ENCODE data around the gene GMPR.

GMPR gene

DNA sequence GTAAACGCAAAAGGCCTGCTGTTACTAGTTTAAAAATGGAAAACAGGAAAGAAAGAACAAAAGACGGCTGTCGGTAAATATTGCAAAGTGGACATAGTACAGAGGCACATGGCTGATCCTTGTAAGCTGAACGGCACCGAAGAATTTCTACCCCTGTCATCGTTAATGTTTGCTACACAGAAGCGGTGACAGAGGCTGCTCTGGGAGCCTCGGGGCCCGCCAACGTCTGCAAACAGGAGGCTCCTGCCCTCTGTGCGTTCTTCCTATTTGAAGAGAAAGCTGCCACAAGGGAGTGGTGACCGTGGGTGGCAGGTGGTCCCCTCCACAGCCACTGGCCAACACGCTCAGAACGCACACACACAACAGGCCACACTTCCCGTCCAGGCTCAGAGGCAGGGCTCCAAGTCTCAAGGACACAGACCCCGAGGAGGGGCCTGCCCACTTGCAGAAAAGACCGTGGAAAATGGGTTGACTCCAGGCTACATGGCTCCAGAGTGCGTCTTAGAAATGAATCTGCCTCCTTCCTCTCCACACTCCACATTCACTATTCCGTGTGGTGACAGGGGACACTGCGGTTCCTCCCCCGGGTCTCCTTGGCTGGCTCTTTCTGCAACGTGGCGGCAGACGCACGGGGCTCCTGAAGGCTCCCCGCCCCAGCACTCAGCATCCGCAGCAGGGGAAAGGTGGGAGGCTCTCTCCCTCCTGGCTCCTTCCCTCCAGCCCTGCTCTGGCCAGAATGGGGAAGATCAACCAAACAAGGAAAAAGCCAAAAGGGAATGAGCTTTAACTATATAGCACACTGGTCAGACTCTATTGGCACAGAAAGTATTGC lies 64.5 kb downstream of the GMPR start:
- DNase-seq (ENCODE audit: low spot score) = no peak

DNA sequence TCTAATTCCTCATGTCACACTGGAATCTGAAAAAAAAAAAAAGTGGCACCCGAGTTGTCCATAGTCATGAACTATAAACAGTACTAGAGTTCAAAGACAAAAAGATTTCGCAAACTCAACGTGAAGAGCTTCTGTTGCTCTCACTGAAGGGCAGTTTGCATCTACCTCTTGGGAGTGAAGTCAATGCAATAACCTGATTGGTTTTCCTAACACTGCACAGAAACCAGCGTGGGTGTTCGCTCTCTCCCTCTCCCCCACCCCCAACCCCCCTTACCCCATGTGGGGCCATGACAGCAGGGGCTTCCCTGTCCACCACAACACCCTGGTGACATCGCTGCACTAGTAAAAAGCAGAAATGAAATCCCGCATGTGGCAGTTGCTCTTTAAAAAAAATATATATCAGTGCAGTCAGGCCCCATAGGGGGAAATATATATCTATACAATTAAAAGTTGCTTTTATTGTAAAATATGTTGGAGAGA lies 66.9 kb downstream of the GMPR start:
- peak; percentile 76 for DNase-seq (ENCODE audit: low spot score)

DNA sequence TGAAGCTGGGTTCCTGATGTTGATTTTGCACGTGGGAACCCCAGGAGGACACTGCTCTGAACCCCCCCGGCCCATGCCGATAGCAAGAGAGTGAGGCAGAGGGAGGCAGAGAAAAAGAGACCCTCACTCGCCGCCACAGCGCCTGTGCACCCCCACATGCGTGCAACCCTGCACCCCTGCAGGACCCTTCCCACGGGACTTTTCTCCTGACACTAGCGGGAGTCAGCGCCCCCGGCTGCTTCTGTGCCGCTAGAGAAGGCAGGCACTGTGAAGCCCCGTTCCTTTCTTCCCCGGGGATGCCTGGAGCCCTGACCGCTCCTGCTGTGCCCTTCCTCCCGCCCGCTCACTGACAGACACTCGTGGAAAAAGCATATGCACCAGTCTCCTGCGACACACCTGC lies 67.4 kb downstream of the GMPR start:
- DNase-seq (ENCODE audit: low spot score) = peak; percentile 46

DNA sequence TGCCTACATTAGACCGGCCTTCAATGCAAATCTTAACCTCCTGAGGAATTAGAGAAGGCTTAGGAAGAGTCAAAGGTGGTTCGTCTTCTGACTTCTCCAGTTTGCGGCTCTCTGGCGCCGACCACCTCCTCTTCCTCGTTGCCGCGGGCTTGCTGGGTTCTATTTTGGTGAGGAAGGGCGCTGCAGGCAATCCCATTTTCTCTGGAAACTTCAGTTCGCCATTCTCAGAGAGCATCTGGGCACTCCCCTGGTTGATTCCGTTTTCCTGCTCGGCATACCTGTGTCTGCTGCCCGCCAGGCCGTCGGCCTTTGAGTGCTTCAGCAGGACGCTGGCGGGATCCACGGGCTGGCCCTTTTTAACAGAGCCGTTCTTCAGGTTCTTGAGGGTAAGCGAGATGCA lies 67.9 kb downstream of the GMPR start:
- DNase-seq (ENCODE audit: low spot score) = no peak

DNA sequence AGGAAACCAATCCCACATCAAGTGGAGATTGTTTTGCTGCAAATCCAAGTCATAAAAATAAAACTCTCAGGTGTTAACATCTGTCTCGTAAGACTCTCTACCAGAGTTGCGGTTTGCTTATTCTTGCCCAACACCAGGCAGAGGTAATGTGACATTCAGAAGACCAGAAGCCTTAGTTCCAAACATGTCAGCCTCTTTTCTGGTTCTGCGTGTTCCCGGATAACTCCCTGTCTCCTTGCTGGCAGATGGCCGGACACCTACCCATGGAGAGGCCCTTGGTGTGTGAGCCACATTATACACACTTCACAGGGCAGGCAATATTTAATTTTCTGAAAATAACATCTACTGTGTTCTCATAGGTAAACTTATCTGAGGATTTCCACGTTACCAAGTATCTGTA lies 73.4 kb downstream of the GMPR start:
- no peak for DNase-seq (ENCODE audit: low spot score)

DNA sequence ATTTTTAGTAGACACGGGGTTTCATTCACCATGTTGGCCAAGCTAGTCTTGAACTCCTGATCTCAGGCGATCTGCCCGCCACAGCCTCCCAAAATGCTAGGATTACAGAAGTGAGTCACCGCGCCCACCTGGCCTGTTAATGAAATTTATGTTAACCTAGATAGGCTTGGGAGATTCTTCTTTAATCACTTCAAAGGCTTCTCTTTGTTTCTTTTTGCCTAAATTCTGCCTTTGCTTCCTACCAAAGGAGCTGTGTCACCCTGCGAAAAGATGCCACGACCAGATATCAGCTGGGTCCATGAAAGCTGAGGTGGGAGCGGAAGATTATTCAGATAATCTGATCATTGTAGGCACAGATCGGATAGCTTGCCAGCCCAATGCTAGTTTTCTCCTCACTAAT lies 75.3 kb downstream of the GMPR start:
- DNase-seq (ENCODE audit: low spot score) = no peak

DNA sequence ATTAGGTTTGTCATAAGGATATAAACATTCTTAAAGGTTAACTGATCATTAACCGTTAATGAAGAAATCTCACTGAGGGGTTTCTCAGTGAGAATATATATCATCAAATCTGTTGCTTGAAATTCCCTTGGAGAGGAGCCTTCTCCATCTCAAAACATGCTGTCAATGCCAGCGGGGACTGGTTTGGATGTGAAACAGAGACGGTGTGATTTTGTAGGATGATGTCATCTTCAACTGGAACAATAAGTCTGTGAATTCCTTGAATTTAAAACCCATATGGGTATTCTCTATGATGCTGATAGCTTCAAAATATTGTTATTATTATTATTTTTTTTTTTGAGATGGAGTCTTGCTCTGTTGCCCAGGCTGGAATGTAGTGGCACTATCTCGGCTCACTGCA lies 75.9 kb downstream of the GMPR start:
- DNase-seq (ENCODE audit: low spot score) = no peak

DNA sequence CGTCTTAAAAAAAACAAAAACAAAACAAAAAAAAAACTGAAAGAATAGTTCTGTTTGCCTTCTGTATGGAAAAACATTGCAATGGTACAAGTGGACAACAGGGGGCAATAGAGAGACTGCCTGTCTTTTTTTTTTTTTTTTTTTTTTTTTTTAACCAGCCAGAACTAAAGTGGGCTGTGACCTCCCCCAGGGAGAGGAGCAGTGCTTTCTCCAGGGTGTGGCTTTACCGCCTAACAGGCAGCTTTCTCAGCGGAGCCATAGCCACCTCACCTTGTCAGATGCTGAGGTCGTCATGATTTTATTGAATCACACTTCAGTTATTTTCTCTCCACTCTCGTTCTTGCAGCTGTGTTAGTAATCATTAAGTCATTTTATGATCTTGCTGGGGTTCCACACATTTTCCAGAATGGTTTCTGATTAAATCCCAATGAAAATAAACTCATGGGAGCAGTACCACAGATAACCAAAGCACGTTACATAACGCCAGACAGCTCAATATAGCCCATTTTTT lies 78.4 kb downstream of the GMPR start:
- DNase-seq (ENCODE audit: low spot score) = peak; percentile 75

DNA sequence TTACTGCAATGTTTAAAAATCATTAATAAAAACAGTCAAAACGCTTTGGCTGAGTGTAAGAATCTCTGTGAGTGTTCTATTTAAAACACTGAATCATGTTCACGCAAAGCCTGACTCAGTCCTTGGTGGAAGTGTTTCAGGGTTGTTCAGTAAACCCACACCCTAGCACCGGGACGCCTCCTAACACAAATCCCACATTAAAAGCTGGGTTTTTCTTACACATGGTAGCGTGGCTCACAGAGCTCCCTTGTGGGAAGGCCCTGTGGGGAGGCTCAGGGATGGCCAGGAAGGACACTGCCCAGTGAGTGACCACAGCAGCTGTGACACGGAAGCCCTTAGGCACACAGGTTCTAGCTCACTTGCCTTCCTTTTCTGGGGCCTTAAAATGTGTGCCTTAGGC lies 80.2 kb downstream of the GMPR start:
- DNase-seq (ENCODE audit: low spot score) = no peak

DNA sequence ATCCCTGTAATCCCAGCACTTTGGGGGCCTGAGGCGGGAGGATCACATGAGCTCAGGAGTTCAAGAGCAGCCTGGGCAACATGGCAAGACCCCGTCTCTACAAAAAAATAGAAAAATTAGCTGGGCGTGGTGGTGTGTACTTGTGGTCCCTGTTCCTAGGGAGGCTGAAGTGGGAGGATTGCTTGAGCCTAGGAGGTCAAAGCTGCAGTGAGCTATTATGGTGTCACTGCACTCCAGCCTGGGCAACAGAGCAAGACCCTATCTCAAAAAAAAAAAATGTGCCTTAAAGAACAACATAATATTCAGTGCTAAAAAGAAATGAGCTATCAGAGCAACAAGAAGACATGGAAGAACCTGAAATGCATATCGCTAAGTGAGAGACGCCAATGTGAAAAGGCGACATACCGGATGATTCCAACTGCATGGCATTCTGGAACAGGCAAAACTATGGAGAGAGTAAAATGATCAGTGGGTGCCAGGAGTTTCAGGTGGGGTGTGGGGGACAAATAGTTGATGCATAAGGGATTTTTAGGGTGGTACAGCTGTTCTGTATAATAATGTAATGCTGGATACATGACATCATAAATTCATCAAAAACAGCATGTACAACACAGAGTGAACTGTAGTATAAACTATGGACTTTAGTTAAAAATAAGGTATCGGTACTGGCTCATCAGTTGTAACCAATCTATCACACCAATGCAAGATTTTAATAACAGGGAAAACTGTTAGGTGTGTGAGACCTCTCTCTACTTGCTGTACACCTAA lies 80.8 kb downstream of the GMPR start:
- no peak for DNase-seq (ENCODE audit: low spot score)

DNA sequence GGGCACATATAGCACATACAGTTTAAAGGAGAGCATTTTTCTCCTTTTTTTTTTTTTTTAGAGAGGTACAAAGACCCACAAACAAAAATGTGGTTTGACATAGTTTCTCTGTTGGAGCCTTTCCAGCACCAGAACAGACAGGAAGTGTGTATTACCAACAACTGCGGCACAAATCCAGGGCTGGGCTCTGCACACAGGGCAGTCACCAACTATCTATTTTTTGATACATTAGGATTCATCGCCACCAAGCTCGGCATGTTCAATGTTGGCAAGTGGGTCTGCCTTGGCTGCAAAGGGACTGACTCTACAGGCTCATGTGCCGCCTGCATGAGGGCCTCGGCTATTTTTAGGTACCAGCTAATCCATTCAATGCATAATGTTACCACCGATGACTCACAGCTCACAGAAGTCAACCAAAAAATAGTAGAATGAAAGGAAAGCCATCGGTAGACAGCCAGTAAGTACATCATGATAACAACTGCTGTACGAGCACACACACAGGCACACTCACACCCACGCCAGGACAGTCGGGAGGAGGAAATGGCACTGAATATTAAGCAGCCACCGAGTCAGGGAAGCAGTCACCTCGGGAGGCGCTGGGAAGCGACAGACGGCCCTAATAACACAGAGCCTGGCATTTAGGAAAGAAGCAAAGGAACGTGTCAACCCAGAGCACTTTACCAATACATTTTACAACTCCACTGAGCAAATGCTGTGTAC lies 81.6 kb downstream of the GMPR start:
- peak; percentile 27 for DNase-seq (ENCODE audit: low spot score)

DNA sequence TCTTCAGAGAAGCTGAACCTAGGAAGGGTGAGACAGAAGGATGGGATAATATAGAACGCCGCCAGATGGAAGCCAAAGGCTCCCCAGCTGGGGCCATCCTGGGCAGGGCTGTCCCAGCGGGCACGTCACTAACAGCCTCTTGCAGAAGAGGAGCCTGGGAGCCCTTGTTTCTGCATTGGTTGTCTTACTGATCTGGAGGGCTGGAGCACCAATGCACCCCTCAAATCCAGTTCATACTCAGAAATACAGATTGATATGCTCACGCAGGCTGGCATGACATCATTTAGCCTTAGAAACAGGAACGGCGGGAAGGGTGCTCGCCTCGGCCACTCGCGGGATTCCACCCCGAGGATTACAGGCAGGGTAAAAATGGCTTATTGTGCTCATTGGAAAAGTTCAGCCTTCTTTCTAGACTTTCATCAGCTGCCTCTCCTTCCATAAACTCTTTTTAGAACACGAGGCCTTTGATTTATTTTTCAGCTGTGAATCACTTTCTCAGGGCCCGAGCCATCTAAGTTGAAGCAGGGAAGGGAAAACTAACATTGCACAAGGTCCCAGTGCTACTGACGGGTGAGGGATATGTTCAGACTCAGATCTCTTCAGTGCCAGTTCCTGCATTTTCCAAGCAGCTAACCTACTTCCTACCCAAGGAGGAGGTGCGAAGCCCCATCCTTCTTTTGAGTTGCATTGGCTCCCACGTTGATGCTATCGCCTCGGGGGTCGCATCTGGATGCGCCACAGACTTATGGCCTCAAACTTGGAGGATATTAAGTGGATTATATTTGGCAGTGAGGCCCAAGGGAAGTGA lies 82.3 kb downstream of the GMPR start:
- no peak for DNase-seq (ENCODE audit: low spot score)

DNA sequence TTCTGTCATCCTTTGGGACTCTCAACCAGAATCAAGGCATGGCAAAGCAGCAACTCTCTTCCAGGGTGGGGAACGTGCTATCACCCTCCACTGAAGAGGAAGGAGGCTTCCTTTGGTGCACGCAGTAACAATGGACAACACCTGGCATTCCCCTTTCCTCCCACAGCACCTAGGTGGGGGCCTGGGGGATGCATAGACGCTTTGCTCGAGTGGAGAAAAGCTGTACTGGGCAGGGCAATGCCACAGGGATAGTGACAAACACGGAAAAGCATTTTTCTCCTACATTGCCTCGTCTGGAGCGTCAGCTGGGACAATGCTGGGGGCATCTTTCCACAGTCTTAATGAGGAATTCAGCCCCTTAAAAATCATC lies 82.9 kb downstream of the GMPR start:
- DNase-seq (ENCODE audit: low spot score) = no peak

DNA sequence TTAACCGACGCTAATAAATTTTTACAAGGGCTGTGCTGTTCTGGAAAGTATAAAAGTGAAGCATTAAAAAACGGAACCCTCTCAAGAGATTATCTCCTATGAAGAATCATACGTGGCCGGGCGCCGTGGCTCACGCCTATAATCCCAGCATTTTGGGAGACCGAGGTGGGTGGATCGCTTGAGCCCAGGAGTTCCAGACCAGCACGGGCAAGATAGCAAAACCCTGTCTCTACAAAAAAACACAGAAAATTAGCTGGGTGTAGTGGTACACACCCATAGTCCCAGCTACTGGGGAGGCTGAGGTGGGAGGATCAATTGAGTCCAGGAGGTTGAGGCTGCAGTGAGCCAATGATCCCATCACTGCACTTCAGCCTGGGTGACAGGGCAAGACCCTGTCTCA lies 83.4 kb downstream of the GMPR start:
- DNase-seq (ENCODE audit: low spot score) = no peak

DNA sequence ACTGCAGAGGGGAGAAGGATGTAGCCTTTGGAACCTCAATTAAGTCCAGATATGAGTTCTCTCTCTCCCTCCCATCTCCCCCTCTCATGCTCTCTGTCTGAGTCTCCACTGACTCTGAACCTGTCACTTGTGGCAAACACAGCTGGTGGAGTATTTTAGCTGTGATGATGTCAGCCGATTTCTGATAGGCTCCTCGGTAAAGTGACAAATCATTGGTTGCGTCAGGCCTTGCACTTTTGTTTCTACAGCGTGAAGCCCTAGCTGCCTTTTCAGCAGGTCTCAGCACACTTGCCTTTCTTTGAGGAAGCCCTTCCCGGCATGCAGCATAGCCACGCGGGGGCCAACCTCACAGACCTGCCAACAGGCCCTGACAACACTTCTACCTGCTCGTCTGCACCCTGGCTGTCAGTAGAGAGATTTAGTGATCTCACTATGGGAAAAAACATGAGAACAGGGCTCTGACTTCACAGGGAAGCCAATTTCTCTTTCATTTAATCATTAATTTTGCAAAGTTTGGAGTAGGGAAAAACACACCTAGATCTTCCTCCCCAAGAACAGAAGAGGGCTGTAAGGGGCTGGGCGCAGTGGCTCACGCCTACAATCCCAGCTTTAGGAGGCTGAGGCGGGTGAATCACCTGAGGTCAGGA lies 84.4 kb downstream of the GMPR start:
- DNase-seq (ENCODE audit: low spot score) = peak; percentile 80

DNA sequence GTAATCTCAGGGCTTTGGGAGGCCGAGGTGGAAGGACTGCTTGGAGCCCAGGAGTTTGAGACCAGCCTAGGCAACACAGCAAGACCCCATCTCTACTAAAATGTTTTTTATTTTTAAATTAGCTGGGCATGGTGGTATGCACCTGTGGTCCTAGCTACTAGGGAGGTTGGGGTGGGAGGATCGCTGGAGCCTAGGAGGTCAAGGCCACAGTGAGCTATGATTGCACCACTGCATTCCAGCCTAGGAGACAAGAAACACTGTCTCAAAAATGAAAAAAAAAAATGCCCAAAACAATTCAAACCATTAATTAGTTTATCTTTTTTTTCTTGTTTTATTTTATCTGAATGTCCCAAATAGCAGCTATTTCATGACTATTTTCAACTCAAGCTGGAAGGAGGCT lies 85.8 kb downstream of the GMPR start:
- DNase-seq (ENCODE audit: low spot score) = no peak

DNA sequence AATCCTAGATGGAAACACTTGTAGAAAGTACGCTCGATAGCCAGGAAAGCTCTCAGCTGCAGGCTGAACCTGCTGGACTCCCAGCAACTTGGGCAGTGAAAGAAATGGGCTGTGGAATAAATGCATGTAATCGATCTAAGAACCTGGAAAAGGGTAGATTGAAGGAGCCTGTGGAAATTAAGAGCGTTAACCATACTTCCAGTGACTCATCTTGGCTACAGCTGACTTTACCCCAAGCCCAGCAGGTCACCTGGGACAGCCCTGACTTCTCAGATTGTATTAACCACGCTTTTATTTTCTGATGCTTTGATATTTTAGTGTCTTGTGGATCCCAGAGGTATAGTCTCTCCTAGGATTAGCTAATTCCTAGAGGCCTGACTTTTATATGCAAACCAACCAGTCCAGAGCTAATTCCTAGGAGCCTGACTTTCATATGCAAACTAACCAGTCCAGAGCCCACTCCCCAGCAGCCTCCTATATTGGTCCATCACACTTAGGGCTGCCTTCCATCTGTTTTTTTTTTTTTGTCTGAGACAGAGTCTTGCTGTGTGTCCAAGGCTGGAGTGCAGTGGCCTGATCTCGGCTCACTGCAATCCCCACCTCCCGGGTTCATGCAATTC lies 86.3 kb downstream of the GMPR start:
- no peak for DNase-seq (ENCODE audit: low spot score)

DNA sequence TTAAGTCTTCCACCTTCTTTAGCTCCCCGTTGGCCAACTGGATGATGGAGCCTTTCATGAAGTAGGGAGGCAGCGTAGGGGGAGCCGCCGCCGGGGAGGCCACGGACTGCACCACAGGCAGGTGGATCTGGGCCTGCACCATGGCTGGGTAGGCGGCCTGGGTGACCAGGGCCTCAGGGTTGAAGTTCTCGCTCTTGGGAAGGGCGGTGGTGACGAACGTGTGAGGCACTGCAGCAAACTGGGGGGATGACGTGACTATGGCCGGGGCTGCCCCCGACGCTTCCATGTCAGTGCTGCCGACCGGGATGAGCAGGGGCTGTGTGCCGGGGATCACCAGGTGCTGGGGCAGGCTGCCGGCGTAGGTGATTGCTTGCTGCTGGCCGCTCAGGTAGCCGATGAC lies 88.1 kb downstream of the GMPR start:
- no peak for DNase-seq (ENCODE audit: low spot score)

DNA sequence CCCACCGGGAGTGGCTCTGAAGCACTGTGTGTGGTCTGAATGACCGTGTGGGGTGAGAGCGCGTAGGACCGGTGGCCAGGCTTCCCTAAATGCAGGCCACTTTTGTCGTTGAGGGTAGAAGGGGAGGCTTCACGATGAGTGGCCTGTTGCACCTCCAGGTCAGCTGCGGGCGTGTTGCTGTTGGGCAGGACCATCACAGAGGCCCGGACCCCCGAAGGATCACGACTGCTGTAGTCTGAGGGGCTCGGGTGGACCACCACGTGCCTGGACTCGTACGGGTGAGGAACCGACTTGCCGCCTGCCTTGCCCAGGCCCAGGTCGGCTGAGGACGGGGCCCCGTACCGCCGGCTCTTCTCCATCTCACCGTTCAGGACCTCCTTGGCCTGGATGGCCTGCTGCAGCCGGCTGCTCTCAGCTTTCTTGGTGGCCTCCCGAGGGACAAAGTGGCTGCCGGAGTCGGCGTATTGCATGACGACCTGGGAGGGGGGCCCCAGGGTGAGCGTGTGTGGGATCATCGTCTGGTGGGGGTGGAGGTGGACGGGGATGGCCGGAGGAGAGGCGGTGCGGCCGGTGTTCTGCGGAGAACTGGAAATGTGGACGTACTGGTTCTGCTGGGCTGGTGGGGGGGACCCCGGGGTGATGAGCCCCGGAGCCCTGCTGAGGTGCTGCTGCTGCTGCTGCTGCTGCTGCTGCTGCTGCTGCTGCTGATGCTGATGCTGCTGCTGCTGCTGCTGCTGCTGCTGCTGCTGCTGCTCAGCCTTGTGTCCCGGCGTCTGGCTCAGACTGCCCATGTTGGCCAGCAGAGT lies 88.8 kb downstream of the GMPR start:
- no peak for DNase-seq (ENCODE audit: low spot score)

DNA sequence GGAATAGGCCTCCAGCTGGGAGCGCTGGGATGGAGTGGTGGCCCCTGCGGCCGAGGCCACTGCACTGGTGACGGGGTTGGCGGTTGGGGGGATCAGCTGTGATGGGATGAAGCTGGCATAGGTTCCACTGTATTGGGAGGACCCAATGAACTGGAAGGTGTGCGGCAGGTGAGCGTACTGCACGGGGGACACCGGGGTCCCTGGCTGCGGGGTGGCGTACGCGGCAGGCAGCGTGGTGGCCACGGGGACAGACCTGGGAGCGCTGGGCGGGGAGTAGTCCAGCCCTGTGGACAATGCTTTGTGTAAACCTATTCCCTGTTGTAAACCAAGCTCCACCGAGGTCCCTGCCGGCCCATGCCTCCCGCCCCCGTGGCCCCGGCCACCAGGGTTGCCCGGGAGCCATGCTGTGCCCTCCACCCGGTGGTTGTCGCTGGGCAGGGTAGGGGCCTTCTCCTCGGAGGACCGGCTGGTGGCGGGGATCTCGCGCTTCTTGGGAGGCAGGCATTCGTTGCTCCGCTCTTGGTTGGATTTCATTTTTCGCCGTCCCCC lies 89.5 kb downstream of the GMPR start:
- no peak for DNase-seq (ENCODE audit: low spot score)

Measured in germinal center (tissue), 1 donor.